Measurements from ENCODE around the gene C4orf50. TPM values are rescaled to one million over a fixed set of nuclear protein-coding genes. Genes with fewer than 3 reads are reported as not detected.

C4orf50 gene
- total and polyA plus RNA-seq, 2 of the 8 experiments (the other 6 are each of a cell fraction or from before 2014, with no cell fraction given) = 0.08 to 0.22 TPM

DNA sequence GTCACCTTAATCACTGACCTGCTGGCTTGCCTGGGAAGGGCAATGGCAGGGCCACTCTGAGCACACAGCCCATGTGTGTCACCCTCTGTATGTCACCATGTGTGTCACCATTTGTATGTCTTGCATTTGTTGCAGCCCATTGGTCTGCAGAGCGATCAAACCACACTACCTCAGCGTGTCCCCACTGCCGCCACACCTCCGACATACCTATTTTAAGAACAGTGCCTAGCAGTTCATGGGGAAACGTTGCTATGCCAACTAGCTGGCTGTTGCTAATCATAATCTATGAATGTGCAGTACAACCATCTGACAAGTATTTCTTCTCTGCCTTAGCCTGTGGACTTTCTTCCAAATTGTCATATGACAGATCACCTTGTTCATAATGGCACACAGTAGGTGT is 117.4 kb downstream of the C4orf50 start (continued):
- TF ChIP-seq, protein P1, sequence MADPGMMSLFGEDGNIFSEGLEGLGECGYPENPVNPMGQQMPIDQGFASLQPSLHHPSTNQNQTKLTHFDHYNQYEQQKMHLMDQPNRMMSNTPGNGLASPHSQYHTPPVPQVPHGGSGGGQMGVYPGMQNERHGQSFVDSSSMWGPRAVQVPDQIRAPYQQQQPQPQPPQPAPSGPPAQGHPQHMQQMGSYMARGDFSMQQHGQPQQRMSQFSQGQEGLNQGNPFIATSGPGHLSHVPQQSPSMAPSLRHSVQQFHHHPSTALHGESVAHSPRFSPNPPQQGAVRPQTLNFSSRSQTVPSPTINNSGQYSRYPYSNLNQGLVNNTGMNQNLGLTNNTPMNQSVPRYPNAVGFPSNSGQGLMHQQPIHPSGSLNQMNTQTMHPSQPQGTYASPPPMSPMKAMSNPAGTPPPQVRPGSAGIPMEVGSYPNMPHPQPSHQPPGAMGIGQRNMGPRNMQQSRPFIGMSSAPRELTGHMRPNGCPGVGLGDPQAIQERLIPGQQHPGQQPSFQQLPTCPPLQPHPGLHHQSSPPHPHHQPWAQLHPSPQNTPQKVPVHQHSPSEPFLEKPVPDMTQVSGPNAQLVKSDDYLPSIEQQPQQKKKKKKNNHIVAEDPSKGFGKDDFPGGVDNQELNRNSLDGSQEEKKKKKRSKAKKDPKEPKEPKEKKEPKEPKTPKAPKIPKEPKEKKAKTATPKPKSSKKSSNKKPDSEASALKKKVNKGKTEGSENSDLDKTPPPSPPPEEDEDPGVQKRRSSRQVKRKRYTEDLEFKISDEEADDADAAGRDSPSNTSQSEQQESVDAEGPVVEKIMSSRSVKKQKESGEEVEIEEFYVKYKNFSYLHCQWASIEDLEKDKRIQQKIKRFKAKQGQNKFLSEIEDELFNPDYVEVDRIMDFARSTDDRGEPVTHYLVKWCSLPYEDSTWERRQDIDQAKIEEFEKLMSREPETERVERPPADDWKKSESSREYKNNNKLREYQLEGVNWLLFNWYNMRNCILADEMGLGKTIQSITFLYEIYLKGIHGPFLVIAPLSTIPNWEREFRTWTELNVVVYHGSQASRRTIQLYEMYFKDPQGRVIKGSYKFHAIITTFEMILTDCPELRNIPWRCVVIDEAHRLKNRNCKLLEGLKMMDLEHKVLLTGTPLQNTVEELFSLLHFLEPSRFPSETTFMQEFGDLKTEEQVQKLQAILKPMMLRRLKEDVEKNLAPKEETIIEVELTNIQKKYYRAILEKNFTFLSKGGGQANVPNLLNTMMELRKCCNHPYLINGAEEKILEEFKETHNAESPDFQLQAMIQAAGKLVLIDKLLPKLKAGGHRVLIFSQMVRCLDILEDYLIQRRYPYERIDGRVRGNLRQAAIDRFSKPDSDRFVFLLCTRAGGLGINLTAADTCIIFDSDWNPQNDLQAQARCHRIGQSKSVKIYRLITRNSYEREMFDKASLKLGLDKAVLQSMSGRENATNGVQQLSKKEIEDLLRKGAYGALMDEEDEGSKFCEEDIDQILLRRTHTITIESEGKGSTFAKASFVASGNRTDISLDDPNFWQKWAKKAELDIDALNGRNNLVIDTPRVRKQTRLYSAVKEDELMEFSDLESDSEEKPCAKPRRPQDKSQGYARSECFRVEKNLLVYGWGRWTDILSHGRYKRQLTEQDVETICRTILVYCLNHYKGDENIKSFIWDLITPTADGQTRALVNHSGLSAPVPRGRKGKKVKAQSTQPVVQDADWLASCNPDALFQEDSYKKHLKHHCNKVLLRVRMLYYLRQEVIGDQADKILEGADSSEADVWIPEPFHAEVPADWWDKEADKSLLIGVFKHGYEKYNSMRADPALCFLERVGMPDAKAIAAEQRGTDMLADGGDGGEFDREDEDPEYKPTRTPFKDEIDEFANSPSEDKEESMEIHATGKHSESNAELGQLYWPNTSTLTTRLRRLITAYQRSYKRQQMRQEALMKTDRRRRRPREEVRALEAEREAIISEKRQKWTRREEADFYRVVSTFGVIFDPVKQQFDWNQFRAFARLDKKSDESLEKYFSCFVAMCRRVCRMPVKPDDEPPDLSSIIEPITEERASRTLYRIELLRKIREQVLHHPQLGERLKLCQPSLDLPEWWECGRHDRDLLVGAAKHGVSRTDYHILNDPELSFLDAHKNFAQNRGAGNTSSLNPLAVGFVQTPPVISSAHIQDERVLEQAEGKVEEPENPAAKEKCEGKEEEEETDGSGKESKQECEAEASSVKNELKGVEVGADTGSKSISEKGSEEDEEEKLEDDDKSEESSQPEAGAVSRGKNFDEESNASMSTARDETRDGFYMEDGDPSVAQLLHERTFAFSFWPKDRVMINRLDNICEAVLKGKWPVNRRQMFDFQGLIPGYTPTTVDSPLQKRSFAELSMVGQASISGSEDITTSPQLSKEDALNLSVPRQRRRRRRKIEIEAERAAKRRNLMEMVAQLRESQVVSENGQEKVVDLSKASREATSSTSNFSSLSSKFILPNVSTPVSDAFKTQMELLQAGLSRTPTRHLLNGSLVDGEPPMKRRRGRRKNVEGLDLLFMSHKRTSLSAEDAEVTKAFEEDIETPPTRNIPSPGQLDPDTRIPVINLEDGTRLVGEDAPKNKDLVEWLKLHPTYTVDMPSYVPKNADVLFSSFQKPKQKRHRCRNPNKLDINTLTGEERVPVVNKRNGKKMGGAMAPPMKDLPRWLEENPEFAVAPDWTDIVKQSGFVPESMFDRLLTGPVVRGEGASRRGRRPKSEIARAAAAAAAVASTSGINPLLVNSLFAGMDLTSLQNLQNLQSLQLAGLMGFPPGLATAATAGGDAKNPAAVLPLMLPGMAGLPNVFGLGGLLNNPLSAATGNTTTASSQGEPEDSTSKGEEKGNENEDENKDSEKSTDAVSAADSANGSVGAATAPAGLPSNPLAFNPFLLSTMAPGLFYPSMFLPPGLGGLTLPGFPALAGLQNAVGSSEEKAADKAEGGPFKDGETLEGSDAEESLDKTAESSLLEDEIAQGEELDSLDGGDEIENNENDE (IDR thresholded peaks at IDR 0.05; ENCODE audit: insufficient replicate concordance, low read length) = no peak
- TF ChIP-seq RAD21 (IDR thresholded peaks at IDR 0.05 in 1 of 2, conservative IDR thresholded peaks at IDR 0.05 in 1 of 2; ENCODE audit: low read depth in 2 of 2, low read length in 2 of 2) (no peak), EZH2 (IDR thresholded peaks at IDR 0.05; ENCODE audit: low read depth, low read length, severe bottlenecking) (no peak), FOSL1 (IDR thresholded peaks at IDR 0.05; ENCODE audit: insufficient read depth, low read depth, low read length) (no peak), BCL11A (IDR thresholded peaks at IDR 0.05; ENCODE audit: low read depth in 2 of 2, low read length in 2 of 2) (no peak), RNF2 (IDR thresholded peaks at IDR 0.05; ENCODE audit: borderline replicate concordance, low read depth, low read length, missing control alignments, poor library complexity, severe bottlenecking) (no peak), BACH1 (IDR thresholded peaks at IDR 0.05; ENCODE audit: low read length) (no peak), JUND (IDR thresholded peaks at IDR 0.05; ENCODE audit: low read length) (no peak), GTF2F1 (IDR thresholded peaks at IDR 0.05; ENCODE audit: borderline replicate concordance, low read depth, low read length) (no peak), SIRT6 (IDR thresholded peaks at IDR 0.05; ENCODE audit: low read length) (no peak)

Measured in H1 (cell line).